H1 (cell line): Measurements from ENCODE around the gene POFUT2.

ENCODE experiments used
- BACH1 ChIP-seq: IDR thresholded peaks from 2 replicates; pipeline ENCODE4 v1.6.1; 2012; ENCODE audit warnings: low read length, improper control_type of control experiment
- EGR1 ChIP-seq: IDR thresholded peaks from 2 replicates; pipeline ENCODE4 v1.6.1; 2011; ENCODE audit warnings: low read depth, low read length, borderline replicate concordance
- POLR2AphosphoS5 ChIP-seq: IDR thresholded peaks from 2 replicates; pipeline ENCODE4 v1.6.1; 2011; ENCODE audit warnings: low read depth, low read length
- SUZ12 ChIP-seq: fragments of 200-600 bp; sonication (generic); IDR thresholded peaks from 2 replicates; pipeline ENCODE4 v1.6.1; 2012; ENCODE audit warnings: mild to moderate bottlenecking, inconsistent platforms, low read length, moderate library complexity, mixed read lengths
- YY1 ChIP-seq: IDR thresholded peaks from 2 replicates; pipeline ENCODE4 v1.6.1; 2011; ENCODE audit warnings: low read depth, mild to moderate bottlenecking, low read length
- TF ChIP-seq, protein P1 (sequence below), 3 experiments: IDR thresholded peaks; 1 replicate in 2 of 3; 2 replicates in 1 of 3; pipeline versions ENCODE4 v1.5.1 to v1.6.1; 2011; ENCODE audit warnings: low read length in 3 of 3, mild to moderate bottlenecking in 3 of 3, inconsistent platforms in 2 of 3, low read depth in 1 of 3, moderate library complexity in 1 of 3; ENCODE audit not compliant: insufficient read depth in 1 of 3; ENCODE audit errors: control extremely low read depth in 1 of 3

DNA sequence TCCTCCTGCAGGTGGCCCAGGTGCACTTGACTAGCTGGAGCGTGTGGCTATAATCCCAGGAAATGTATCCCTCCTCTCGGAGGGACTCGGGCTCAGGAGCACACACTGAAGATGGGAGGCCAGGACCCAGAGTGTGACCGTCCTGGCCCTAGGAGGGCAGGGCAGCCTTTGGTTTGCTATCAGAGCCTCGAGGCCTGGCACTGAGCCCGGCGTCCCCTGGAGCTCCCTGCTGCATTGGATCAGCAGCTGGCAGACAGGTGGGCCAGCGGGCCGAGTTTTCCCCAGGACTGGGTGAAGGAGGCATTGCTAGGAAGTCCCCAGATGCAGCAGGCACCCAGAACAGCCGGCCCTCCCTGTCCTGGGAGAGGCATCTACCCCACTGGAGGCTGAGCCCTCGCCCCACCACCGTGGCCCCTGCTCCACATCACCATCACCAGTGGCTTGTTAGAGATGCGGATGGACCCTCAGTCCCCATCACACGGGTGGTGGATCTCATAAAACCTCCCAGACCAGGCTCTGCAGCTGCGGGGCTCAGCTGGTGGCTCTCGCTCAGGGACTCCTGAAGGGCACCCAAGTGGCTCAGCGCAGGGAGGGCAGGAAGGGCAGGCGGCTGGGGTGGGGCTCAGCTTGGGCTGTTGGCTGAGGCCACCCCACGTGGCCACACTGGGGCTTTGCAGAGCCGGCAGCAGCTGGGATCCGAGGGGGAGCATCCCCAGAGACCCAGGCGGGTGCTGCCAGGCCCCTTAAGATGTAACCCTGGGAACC is 32.7 kb upstream of the POFUT2 start:
- no peak for TF ChIP-seq POLR2AphosphoS5
- TF ChIP-seq YY1: no peak
- TF ChIP-seq, protein P1, sequence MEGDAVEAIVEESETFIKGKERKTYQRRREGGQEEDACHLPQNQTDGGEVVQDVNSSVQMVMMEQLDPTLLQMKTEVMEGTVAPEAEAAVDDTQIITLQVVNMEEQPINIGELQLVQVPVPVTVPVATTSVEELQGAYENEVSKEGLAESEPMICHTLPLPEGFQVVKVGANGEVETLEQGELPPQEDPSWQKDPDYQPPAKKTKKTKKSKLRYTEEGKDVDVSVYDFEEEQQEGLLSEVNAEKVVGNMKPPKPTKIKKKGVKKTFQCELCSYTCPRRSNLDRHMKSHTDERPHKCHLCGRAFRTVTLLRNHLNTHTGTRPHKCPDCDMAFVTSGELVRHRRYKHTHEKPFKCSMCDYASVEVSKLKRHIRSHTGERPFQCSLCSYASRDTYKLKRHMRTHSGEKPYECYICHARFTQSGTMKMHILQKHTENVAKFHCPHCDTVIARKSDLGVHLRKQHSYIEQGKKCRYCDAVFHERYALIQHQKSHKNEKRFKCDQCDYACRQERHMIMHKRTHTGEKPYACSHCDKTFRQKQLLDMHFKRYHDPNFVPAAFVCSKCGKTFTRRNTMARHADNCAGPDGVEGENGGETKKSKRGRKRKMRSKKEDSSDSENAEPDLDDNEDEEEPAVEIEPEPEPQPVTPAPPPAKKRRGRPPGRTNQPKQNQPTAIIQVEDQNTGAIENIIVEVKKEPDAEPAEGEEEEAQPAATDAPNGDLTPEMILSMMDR (IDR thresholded peaks at IDR 0.05; ENCODE audit: control extremely low read depth in 1 of 3, insufficient read depth in 1 of 3, low read depth in 1 of 3, low read length in 3 of 3): no peak
- no peak for TF ChIP-seq SUZ12
- no peak for TF ChIP-seq BACH1
- TF ChIP-seq EGR1: no peak
